HG03575 (cell line): ENCODE measurements around the gene PPARGC1A.

Experiments
- ATAC-seq: cut with Tn5 transposase; IDR thresholded peaks from one replicate; pipeline ENCODE4 v1.9.1; 2021; ENCODE audit not compliant: unreplicated experiment, insufficient number of reproducible peaks, low FRiP score; ENCODE audit errors: extremely low read depth

Gene PPARGC1A

GRCh38 chr4:23855912-23856605, 33.8 kb downstream of the PPARGC1A start:
- ATAC-seq = no peak

- ATAC-seq = no peak
Measured at GRCh38 chr4:23853986-23854660, 35.7 kb downstream of the PPARGC1A start.

GRCh38 chr4:23851464-23851863, 38.4 kb downstream of the PPARGC1A start:
- ATAC-seq = no peak

GRCh38 chr4:23847158-23847557, 42.7 kb downstream of the PPARGC1A start:
- ATAC-seq = no peak

GRCh38 chr4:23844961-23845360, 44.9 kb downstream of the PPARGC1A start:
- no peak for ATAC-seq

- no peak for ATAC-seq
Measured at GRCh38 chr4:23839279-23839678, 50.6 kb downstream of the PPARGC1A start.

- ATAC-seq = no peak
Measured at GRCh38 chr4:23838607-23839006, 51.2 kb downstream of the PPARGC1A start.

- ATAC-seq = no peak
Measured at GRCh38 chr4:23838131-23838530, 51.7 kb downstream of the PPARGC1A start.

- no peak for ATAC-seq
Measured at GRCh38 chr4:23837371-23837770, 52.5 kb downstream of the PPARGC1A start.

- ATAC-seq = no peak
Measured at GRCh38 chr4:23835774-23836478, 53.9 kb downstream of the PPARGC1A start.

GRCh38 chr4:23828779-23829178, 61.1 kb downstream of the PPARGC1A start:
- ATAC-seq = no peak

- ATAC-seq = no peak
Measured at GRCh38 chr4:23828020-23828715, 61.7 kb downstream of the PPARGC1A start.

- no peak for ATAC-seq
Measured at GRCh38 chr4:23822181-23822580, 67.7 kb downstream of the PPARGC1A start.

GRCh38 chr4:23819041-23819511, 70.8 kb downstream of the PPARGC1A start:
- ATAC-seq = no peak

- no peak for ATAC-seq
Measured at GRCh38 chr4:23818097-23818885, 71.6 kb downstream of the PPARGC1A start.

- ATAC-seq = no peak
Measured at GRCh38 chr4:23814996-23815660, 74.7 kb downstream of the PPARGC1A start.

GRCh38 chr4:23814587-23814986, 75.3 kb downstream of the PPARGC1A start:
- no peak for ATAC-seq

GRCh38 chr4:23811161-23811560, 78.7 kb downstream of the PPARGC1A start:
- no peak for ATAC-seq
